ENCODE measurements around the gene TENM3.

The TENM3 gene

GRCh38 chr4:182518421-182518820 is 275.2 kb downstream of the TENM3 start:
- no peak for DNase-seq (ENCODE audit: low spot score)

- no peak for DNase-seq (ENCODE audit: low spot score)
Observed at GRCh38 chr4:182519528-182519927, 276.3 kb downstream of the TENM3 start.

DNA sequence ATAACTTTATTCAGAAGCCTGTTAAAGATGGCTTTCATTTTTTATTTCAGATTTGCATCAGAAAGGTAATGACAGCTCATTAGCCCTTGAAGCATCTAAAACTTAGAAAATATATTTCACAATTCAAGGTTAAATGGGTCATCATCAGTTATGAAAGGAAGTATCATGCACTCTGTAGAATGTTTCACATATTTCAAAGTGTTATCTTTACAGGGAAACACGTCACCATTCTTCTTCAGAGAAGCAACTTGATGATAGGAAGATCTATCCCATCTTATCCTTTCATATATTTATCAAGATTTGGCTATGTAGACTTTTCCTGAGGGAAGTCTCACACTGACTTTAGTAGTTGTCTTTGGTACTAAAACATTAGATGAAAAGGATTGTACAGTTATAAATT is 277.8 kb downstream of the TENM3 start:
- no peak for DNase-seq (ENCODE audit: low spot score)

- DNase-seq (ENCODE audit: low spot score) = no peak
Observed at GRCh38 chr4:182528819-182529218, 285.6 kb downstream of the TENM3 start.

GRCh38 chr4:182530451-182530850 is 287.2 kb downstream of the TENM3 start:
- DNase-seq (ENCODE audit: low spot score) = no peak

GRCh38 chr4:182531555-182532162 is 288.5 kb downstream of the TENM3 start:
- DNase-seq (ENCODE audit: low spot score) = peak; percentile 27

DNA sequence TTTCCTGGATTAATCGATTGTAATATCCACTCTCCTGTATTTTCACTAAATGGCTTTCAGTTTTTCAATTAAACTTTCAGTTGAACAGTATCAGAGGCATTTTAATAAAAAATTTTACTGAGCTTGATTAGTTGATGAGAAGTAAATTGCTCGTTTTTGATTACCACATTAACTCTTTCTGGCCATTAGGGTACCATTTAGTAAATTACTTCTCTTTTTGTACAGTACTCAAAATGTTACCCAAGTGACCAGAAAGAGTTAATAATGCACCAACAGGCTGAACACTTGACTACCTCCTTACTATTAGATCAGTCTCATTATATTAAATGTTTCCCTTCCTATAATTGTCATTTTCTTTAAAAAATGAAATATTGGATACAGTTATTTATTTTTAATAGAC is 289.2 kb downstream of the TENM3 start:
- DNase-seq (ENCODE audit: low spot score) = no peak

GRCh38 chr4:182533964-182534363 is 290.8 kb downstream of the TENM3 start:
- DNase-seq (ENCODE audit: low spot score) = peak; percentile 28

GRCh38 chr4:182536221-182536811 is 293.1 kb downstream of the TENM3 start:
- no peak for DNase-seq (ENCODE audit: low spot score)

DNA sequence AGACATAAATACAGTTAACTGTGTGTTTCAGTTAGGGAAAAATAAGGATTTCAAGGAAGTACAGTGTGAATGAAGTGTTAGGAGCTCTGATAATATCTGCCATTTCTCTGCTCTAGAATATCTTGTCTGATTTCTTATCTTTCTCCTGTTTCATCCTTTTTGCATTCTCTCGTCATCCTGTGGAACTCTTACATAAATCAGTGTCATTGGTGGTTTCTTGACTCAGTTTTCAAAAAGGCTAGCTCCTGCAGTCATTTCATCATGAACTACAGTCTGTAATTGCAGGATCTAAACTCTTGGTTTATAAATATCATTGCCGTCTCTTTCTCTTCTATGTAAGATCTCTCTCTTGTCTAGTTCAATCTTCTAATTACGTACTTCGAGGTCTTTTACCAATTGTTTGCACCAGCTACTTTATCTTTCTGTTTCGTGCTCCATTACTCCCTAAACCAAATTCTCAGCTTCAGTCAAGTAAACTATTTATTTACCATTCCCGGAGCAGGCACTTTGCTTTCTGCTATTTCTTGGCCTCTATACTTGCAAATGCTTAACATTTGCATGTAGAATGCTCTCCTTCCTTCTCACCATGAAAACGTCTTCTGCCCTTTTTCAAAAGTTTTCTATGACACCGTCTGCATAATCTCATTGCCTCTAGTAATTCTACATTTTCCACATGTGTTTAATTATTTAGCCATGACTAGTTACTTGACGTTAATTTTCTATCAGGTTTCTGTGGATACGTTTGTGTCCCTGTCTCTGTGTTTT is 294.0 kb downstream of the TENM3 start:
- DNase-seq (ENCODE audit: low spot score) = no peak

DNA sequence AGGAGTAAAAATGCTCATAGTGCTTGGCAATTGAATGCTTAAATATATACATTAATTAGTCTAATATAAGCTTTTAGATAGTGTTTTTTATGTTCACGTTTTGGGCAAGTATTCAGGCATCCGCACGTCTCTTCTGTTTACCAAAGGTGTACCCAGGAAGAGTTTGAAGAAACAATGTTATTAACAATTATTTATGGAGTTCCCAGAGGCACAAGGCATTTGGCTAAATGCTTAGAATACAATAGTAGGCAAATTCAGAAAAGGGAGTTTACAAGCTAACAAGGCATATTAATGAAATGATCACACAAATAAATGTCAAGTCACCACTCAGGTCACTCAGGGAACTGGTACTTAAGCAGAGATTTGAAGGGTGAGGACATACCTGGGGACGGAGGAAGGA is 294.8 kb downstream of the TENM3 start:
- DNase-seq (ENCODE audit: low spot score) = no peak

DNA sequence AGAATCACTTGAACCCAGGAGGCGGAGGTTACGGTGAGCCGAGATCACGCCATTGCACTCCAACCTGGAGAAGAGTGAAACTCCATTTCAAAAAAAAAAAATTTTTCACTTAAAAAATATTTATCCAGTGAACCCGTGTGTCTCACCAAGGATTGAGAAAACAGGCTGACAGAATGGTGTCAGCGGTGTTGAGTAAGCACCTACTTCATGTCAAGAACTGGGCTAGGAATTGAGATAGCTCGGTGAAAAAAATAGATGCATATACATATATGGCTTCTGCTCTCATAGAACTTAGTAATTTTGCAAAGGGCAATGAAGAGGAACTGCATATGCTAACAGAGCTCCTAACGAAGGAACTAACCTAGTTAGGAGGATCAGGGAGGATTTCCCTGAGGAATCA is 297.3 kb downstream of the TENM3 start:
- DNase-seq (ENCODE audit: low spot score) = no peak

DNA sequence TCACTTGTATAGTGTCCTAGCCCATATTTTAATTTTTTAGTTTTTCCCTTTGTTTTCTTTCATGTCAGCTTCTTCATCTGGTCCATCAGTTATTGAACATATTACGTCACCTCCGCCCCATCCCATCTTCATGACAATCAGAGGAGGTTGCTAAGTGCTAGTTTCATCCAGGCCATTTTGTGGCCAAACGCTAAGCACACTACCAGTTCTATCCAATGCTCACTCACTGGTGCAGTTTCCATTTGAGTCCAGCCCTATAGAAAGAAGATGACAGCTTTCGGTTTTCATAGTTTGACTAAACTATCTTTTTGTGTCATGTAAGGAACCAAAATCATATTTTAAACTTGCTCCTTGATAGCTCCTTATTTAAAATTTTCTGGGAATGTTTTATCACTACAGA is 304.2 kb downstream of the TENM3 start:
- DNase-seq (ENCODE audit: low spot score) = no peak

DNA sequence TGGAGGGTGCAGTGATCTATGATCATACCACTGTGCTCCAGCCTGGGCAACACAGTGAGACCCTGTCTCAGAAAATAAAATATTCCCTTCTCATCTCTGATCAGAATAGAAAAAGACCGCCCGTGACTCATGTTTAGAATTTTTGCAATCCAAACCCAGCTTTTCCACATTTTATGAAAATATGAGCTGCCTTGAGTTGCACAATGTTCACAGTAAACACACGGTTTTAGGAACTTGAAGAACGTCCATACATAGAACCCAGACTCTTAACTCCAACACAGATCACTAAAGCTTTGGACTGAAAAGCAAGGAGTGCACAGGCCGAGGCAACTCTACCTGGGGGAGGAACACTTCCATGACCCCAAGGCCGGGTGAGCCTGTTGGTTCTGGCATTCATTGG is 305.0 kb downstream of the TENM3 start:
- DNase-seq (ENCODE audit: low spot score) = no peak

GRCh38 chr4:182549356-182549755 is 306.2 kb downstream of the TENM3 start:
- DNase-seq (ENCODE audit: low spot score) = no peak

- DNase-seq (ENCODE audit: low spot score) = no peak
Observed at GRCh38 chr4:182552948-182553347, 309.7 kb downstream of the TENM3 start.

- no peak for DNase-seq (ENCODE audit: low spot score)
Observed at GRCh38 chr4:182553653-182554052, 310.5 kb downstream of the TENM3 start.

- no peak for DNase-seq (ENCODE audit: low spot score)
Observed at GRCh38 chr4:182554736-182555135, 311.5 kb downstream of the TENM3 start.

DNA sequence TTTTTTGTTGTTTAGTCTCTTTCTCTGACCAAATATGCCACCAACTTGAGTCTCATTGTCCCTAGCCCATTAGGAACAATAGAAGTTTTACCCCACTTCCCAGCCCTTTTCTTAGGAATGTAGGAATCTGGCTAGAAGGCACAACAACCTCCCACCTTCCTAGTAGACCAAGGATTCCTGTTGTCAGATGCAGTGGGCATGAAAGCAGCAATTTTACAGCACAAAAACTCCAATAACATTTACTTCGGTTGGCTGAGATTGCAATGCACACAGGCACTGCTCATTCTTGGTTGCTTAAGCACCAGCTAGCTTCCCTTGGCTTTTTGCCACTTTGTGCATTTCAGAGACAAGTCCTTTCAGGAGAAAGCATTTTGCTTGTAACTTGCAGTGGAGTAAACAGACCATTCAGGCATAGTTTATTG is 312.8 kb downstream of the TENM3 start:
- DNase-seq (ENCODE audit: low spot score) = peak; percentile 73

- DNase-seq (ENCODE audit: low spot score) = no peak
Observed at GRCh38 chr4:182556580-182556979, 313.4 kb downstream of the TENM3 start.

DNA sequence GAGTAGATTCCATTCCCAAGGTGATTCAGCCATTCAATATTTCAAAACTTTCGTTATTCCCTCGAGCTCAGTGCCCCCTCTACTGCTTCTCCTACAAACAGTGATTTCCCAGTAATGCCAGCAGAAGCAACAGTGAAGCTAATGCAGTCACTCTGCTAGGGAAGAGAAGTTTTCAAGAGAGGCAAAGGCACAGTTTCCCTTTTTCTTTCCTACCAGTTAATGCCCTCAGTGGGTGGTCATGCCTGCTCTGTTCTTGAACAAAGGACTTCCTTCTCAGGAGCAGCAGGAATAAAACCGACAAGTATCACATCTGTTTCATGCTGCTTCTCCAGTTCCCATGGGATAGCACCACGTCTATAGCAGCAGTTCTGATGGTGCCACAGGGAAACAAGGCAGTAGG is 317.2 kb downstream of the TENM3 start:
- DNase-seq (ENCODE audit: low spot score) = peak; percentile 10

GRCh38 chr4:182562350-182562749 is 319.1 kb downstream of the TENM3 start:
- DNase-seq (ENCODE audit: low spot score) = no peak

DNA sequence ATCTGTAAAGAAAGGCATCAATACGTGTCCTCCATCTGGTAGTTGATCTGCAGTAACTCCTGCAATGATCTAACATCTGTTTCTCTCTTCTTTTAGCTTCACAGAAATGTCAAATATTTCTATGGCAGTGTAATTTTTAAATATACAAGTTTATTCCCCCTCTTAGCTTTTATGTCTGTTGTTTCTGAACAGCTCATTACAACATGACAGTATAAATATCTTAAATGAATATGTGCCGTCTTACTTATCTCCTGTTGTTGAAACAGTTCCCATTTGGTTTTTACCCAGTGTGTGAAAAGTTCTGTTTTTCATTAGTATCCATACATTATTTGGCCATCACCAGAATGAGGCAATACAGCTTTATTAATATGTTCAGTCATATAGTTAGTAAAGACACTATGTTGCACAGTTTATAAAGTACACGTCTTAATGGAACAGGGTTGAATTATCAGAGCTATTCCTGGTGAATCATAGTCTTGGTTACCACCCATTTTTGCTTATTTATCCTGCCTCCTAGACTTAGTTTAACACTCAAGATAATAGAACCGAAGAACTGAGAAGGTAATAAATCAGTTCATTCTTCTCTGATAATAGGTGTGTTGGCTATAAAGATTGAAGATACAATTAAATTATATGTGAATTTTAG is 321.6 kb downstream of the TENM3 start:
- DNase-seq (ENCODE audit: low spot score) = no peak
